GM18505 (cell line): Measurements from ENCODE around the gene MPZL3.

Source experiments
- ATAC-seq: cut with Tn5 transposase; IDR thresholded peaks from one replicate; pipeline ENCODE4 v1.9.1; 2021; ENCODE audit not compliant: unreplicated experiment
- POLR2A ChIP-seq: IDR thresholded peaks from 4 replicates; pipeline ENCODE4 v1.6.1; 2011; ENCODE audit warnings: borderline replicate concordance; ENCODE audit not compliant: insufficient read depth, insufficient read length; ENCODE audit errors: extremely low read depth

The MPZL3 gene

GRCh38 chr11:118221419-118221818 lies 30.7 kb downstream of the MPZL3 start:
- TF ChIP-seq POLR2A, result no peak
- ATAC-seq, result no peak

GRCh38 chr11:118219732-118220131 lies 32.4 kb downstream of the MPZL3 start:
- TF ChIP-seq POLR2A, result no peak
- ATAC-seq, result no peak

- no peak for ATAC-seq
- no peak for TF ChIP-seq POLR2A
These were observed 32.9 kb downstream of the MPZL3 start for GRCh38 chr11:118219244-118219643.

GRCh38 chr11:118217575-118217974 lies 34.6 kb downstream of the MPZL3 start:
- TF ChIP-seq POLR2A, result no peak
- ATAC-seq, result no peak

GRCh38 chr11:118216621-118217481 lies 35.3 kb downstream of the MPZL3 start:
- no peak for TF ChIP-seq POLR2A
- peak; percentile 42 for ATAC-seq

- no peak for TF ChIP-seq POLR2A
- no peak for ATAC-seq
These were observed 36.4 kb downstream of the MPZL3 start for GRCh38 chr11:118215765-118216164.

- ATAC-seq, result no peak
These were observed 36.9 kb downstream of the MPZL3 start for GRCh38 chr11:118215262-118215661.

GRCh38 chr11:118214210-118214914 lies 37.8 kb downstream of the MPZL3 start:
- ATAC-seq, result no peak
- TF ChIP-seq POLR2A, result no peak

More at GRCh38 chr11:118215262-118215661, 36.9 kb downstream of the MPZL3 start:
- TF ChIP-seq POLR2A, result no peak

- ATAC-seq, result no peak
- TF ChIP-seq POLR2A, result no peak
These were observed 38.4 kb downstream of the MPZL3 start for GRCh38 chr11:118213781-118214180.

GRCh38 chr11:118213201-118213600 lies 39.0 kb downstream of the MPZL3 start:
- TF ChIP-seq POLR2A, result no peak
- ATAC-seq, result no peak

GRCh38 chr11:118212781-118213191 lies 39.4 kb downstream of the MPZL3 start:
- no peak for ATAC-seq
- no peak for TF ChIP-seq POLR2A

- TF ChIP-seq POLR2A, result no peak
- ATAC-seq, result no peak
These were observed 39.9 kb downstream of the MPZL3 start for GRCh38 chr11:118212131-118212725.

- no peak for TF ChIP-seq POLR2A
- ATAC-seq, result no peak
These were observed 41.2 kb downstream of the MPZL3 start for GRCh38 chr11:118211006-118211405.

- no peak for TF ChIP-seq POLR2A
- ATAC-seq, result no peak
These were observed 41.8 kb downstream of the MPZL3 start for GRCh38 chr11:118210323-118210722.

- ATAC-seq, result no peak
- TF ChIP-seq POLR2A, result no peak
These were observed 43.1 kb downstream of the MPZL3 start for GRCh38 chr11:118209033-118209432.

GRCh38 chr11:118207079-118207478 lies 45.1 kb downstream of the MPZL3 start:
- no peak for ATAC-seq
- TF ChIP-seq POLR2A, result no peak
